ENCODE data around the gene RPL26. TPM values are rescaled to one million over a fixed set of nuclear protein-coding genes. Genes with fewer than 3 reads are reported as not detected.
"Not testable (repeated sequence)": the region's sequence is repeated elsewhere in the genome, so short reads cannot be mapped to it uniquely, and the experiment has no call there.

Gene RPL26
- total RNA-seq, 1 donor: 2,089 TPM

DNA sequence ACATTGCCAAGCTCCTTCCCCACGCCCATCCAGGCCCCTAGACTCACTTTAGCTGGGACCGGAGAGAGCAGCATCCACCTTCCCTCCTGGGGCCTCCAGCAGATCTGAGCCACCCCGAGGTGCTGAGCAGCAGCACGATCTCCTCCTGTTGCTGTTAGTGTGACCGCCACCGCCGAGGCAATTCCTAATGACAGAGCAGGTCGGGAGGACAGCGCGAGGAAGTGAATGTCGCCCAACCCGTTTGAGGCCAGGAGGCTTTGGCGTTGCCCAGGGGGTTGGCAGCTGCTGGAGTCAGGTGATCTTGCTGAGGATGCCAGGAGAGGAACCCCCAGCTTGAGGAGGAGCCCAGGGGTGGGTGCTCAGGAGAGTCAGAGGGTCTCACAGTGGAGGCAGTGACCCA is 14.6 kb upstream of the RPL26 start, which contains the start of gene RNF222:
TSS of gene RNF222 (minus strand) at position 192 of the 400 bp plus-strand sequence. CDS start 4,366 bp downstream, outside the sequence.
- H3K27me3 ChIP-seq (ENCODE audit: insufficient read depth, low read length): peaks cover 42% of the 10 kb centered on the region

DNA sequence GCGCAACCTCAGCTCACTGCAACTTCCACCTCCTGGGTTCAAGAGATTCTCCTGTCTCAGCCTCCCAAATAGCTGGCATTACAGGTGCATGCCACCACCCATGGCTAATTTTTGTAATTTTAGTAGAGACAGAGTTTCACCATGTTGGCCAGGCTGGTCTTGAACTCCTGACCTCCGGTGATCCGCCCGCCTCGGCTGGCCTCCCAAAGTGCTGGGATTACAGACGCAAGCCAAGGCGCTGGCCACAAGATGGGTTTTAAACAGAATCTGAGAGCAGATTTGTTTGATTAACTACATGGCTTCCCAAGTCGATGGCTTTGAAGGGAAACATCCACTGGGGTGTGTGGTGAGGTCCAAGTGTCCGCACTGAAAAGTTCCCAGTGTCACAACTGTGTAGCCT is 11.5 kb upstream of the RPL26 start:
- not testable (repeated sequence) for H4K20me1 ChIP-seq (ENCODE audit: insufficient read depth, low read length); H3K4me2 ChIP-seq (ENCODE audit: insufficient read depth, low read length); H3K9me3 ChIP-seq (ENCODE audit: low read depth, low read length); H3K79me2 ChIP-seq (ENCODE audit: insufficient read depth, low read length); H3K4me3 ChIP-seq (ENCODE audit: insufficient read depth, low read length); H3K27ac ChIP-seq (ENCODE audit: low read depth, low read length); DNase-seq (ENCODE audit: insufficient read length, low spot score, missing footprints); H2AFZ ChIP-seq (ENCODE audit: low read length); H3K36me3 ChIP-seq (ENCODE audit: insufficient read depth, low read length)
- H3K4me1 ChIP-seq (ENCODE audit: insufficient read depth, low read length): peaks cover 14% of the 10 kb centered on the region
- H3K27me3 ChIP-seq (ENCODE audit: insufficient read depth, low read length): peaks cover 32% of the 10 kb centered on the region

More for the DNA sequence above, 14.6 kb upstream of the RPL26 start, which contains the start of gene RNF222:
- DNase-seq (ENCODE audit: insufficient read length, low spot score, missing footprints): no peak
- TF ChIP-seq, protein P1, sequence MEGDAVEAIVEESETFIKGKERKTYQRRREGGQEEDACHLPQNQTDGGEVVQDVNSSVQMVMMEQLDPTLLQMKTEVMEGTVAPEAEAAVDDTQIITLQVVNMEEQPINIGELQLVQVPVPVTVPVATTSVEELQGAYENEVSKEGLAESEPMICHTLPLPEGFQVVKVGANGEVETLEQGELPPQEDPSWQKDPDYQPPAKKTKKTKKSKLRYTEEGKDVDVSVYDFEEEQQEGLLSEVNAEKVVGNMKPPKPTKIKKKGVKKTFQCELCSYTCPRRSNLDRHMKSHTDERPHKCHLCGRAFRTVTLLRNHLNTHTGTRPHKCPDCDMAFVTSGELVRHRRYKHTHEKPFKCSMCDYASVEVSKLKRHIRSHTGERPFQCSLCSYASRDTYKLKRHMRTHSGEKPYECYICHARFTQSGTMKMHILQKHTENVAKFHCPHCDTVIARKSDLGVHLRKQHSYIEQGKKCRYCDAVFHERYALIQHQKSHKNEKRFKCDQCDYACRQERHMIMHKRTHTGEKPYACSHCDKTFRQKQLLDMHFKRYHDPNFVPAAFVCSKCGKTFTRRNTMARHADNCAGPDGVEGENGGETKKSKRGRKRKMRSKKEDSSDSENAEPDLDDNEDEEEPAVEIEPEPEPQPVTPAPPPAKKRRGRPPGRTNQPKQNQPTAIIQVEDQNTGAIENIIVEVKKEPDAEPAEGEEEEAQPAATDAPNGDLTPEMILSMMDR (IDR thresholded peaks at IDR 0.05; ENCODE audit: extremely low read depth, low read depth, low read length): no peak
- Histone ChIP-seq H4K20me1 (ENCODE audit: insufficient read depth, low read length) (no peaks in the 10 kb centered on the region), H3K4me1 (ENCODE audit: insufficient read depth, low read length) (peaks cover 8% of the 10 kb centered on the region), H3K27ac (ENCODE audit: low read depth, low read length) (no peak within 1 kb of the TSS), H3K9me3 (ENCODE audit: low read depth, low read length) (no peaks in the 10 kb centered on the region), H3K4me2 (ENCODE audit: insufficient read depth, low read length) (no peak within 1 kb of the TSS), H3K4me3 (ENCODE audit: insufficient read depth, low read length) (no peak within 1 kb of the TSS), H3K36me3 (ENCODE audit: insufficient read depth, low read length) (no peaks in the 10 kb centered on the region), H3K79me2 (ENCODE audit: insufficient read depth, low read length) (no peaks in the 10 kb centered on the region), H2AFZ (ENCODE audit: low read length) (no peak within 1 kb of the TSS)

DNA sequence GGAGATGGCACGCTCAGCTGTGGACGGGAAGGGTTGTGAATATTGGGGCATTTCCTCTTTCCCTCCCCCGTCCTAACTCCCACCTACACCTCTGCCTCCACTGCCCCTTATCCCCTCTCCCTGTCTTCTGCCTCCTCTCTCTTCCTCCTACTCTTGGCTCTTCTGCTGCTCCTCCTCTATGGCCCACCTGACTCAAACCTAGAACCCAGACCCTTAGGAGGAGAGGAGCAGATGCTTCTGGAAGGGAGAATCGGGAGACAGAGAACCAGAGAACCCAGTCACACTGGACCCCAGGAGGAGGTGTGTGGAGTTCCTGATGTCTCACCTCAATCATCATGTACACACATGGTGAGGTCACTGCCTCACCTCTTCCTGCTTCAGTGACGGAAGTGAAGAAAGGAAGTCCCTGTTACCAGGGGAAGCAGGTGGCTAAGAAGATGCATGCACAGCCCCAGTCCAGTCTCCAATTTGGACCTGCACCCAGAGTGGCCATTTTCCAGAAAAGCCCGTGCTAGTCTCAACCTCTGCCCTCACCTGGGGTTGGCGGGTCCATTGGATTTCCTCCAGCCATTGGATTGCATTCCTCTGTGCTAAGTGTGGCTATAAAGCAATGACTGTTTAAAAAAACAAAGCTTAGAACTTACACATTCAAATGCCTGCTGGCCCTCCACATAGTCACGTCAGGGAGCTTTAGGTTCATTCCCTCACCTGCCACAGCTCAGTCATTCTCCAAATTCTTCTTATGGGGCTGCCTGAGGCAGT is 10.7 kb upstream of the RPL26 start:
- peak overlapping the region; percentile 29 for H3K4me2 ChIP-seq (ENCODE audit: insufficient read depth, low read length)
- H3K4me3 ChIP-seq (ENCODE audit: insufficient read depth, low read length): no peak overlapping the region
- TF ChIP-seq, protein P1 (IDR thresholded peaks at IDR 0.05; ENCODE audit: extremely low read depth, low read depth, low read length): no peak
- peak; percentile 52 for DNase-seq (ENCODE audit: insufficient read length, low spot score, missing footprints)
- H3K4me1 ChIP-seq (ENCODE audit: insufficient read depth, low read length): peaks cover 14% of the 10 kb centered on the region
- no peaks in the 10 kb centered on the region for H3K79me2 ChIP-seq (ENCODE audit: insufficient read depth, low read length)
- H3K27ac ChIP-seq (ENCODE audit: low read depth, low read length): no peak overlapping the region
- no peak overlapping the region for H2AFZ ChIP-seq (ENCODE audit: low read length)
- H3K36me3 ChIP-seq (ENCODE audit: insufficient read depth, low read length): no peaks in the 10 kb centered on the region
- no peaks in the 10 kb centered on the region for H4K20me1 ChIP-seq (ENCODE audit: insufficient read depth, low read length)
- H3K9me3 ChIP-seq (ENCODE audit: low read depth, low read length): no peaks in the 10 kb centered on the region
- H3K27me3 ChIP-seq (ENCODE audit: insufficient read depth, low read length): peaks cover 26% of the 10 kb centered on the region

DNA sequence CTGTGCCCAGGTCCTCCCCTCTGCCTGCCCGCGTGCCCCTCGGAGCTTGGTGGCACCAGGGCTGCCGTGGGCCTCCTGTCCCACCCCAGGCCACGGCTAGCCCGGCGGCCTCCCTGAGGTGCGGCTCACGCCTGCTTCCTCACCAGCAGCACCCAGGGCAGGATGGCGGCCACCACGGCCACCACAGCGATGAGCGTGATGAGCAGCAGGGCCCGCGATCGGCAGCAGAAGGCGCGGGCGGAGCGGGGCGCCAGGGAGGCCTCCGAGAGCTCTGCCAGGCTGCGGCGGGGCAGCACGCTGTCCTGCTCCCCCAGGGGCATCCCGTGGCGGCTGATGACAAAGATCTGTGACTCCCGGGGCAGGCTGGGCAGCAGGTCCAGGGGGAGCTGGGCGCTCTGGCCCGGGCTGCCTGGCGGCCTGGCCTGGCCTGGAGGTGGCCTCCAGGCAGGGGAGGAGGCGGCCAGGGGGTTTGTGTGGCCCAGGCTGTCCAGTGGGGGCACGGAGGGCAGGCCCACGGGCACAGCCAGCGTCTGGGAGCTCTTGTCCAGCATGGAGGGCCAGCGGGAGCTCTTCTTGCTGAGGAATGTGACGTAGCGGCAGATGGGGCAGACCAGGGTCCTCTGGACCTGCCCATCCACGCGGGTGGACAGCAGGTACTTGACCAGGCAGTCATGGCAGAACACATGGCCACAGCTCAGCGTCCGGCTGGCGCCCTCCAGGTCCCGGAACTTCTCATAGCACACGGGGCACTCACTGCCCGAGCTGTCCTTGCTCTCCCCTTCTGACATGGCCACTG is 9.9 kb upstream of the RPL26 start:
- no peaks in the 10 kb centered on the region for H4K20me1 ChIP-seq (ENCODE audit: insufficient read depth, low read length)
- H3K36me3 ChIP-seq (ENCODE audit: insufficient read depth, low read length): no peaks in the 10 kb centered on the region
- TF ChIP-seq, protein P1 (IDR thresholded peaks at IDR 0.05; ENCODE audit: extremely low read depth, low read depth, low read length): no peak
- no peak overlapping the region for H3K4me2 ChIP-seq (ENCODE audit: insufficient read depth, low read length)
- H3K27ac ChIP-seq (ENCODE audit: low read depth, low read length): no peak overlapping the region
- H3K9me3 ChIP-seq (ENCODE audit: low read depth, low read length): no peaks in the 10 kb centered on the region
- no peak overlapping the region for H2AFZ ChIP-seq (ENCODE audit: low read length)
- no peak overlapping the region for H3K4me3 ChIP-seq (ENCODE audit: insufficient read depth, low read length)
- peaks cover 14% of the 10 kb centered on the region for H3K4me1 ChIP-seq (ENCODE audit: insufficient read depth, low read length)
- H3K79me2 ChIP-seq (ENCODE audit: insufficient read depth, low read length): no peaks in the 10 kb centered on the region
- peaks cover 23% of the 10 kb centered on the region for H3K27me3 ChIP-seq (ENCODE audit: insufficient read depth, low read length)
- peak; percentile 66 for DNase-seq (ENCODE audit: insufficient read length, low spot score, missing footprints)
